ENCODE measurements around the gene GP2.

DNA sequence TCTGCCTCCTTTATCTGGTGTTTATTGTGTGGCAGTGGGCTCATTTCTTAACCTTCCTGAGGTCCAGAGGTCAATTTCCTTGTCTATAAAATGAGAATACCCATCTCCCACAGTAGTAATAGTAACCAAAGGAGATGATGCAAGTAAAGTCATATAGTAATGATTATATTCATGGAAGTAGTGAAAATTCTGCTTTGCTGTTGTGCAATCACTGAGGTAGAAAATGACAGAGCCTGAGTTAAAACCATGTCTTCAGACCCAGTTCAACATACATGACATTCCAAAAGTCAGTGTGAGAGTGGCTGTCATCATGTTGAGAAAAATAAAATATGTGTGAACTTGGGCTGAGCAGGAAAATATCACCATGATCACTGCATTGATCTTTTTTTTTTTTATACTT, 26.1 kb upstream of the GP2 start:
- TF ChIP-seq FOXJ3 (CRISPR knock-in tag; IDR thresholded peaks at IDR 0.05): no peak
- TF ChIP-seq CTCF (IDR thresholded peaks at IDR 0.05): no peak
- TF ChIP-seq POLR2AphosphoS5 (IDR thresholded peaks at IDR 0.05; ENCODE audit: low read depth, low read length): no peak
- TF ChIP-seq EZH2phosphoT487 (IDR thresholded peaks at IDR 0.05; ENCODE audit: borderline replicate concordance, low read depth): no peak
- no peak for TF ChIP-seq SMC3 (IDR thresholded peaks at IDR 0.05; ENCODE audit: low read depth, low read length)
- TF ChIP-seq, protein P1, sequence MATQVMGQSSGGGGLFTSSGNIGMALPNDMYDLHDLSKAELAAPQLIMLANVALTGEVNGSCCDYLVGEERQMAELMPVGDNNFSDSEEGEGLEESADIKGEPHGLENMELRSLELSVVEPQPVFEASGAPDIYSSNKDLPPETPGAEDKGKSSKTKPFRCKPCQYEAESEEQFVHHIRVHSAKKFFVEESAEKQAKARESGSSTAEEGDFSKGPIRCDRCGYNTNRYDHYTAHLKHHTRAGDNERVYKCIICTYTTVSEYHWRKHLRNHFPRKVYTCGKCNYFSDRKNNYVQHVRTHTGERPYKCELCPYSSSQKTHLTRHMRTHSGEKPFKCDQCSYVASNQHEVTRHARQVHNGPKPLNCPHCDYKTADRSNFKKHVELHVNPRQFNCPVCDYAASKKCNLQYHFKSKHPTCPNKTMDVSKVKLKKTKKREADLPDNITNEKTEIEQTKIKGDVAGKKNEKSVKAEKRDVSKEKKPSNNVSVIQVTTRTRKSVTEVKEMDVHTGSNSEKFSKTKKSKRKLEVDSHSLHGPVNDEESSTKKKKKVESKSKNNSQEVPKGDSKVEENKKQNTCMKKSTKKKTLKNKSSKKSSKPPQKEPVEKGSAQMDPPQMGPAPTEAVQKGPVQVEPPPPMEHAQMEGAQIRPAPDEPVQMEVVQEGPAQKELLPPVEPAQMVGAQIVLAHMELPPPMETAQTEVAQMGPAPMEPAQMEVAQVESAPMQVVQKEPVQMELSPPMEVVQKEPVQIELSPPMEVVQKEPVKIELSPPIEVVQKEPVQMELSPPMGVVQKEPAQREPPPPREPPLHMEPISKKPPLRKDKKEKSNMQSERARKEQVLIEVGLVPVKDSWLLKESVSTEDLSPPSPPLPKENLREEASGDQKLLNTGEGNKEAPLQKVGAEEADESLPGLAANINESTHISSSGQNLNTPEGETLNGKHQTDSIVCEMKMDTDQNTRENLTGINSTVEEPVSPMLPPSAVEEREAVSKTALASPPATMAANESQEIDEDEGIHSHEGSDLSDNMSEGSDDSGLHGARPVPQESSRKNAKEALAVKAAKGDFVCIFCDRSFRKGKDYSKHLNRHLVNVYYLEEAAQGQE (IDR thresholded peaks at IDR 0.05; ENCODE audit: low read depth, low read length): no peak
- TF ChIP-seq CHD2 (IDR thresholded peaks at IDR 0.05; ENCODE audit: low read length, partially characterized antibody): no peak
- no peak for TF ChIP-seq EP300 (IDR thresholded peaks at IDR 0.05; ENCODE audit: borderline replicate concordance in 1 of 2, low read depth in 1 of 2, low read length in 1 of 2)
- no peak for TF ChIP-seq RFX5 (IDR thresholded peaks at IDR 0.05; ENCODE audit: low read length)
- TF ChIP-seq MXI1 (IDR thresholded peaks at IDR 0.05; ENCODE audit: low read depth, low read length): no peak

All from SK-N-SH (cell line).